HepG2 (cell line): Measurements from ENCODE around the gene LIMK2. TPM values are rescaled to one million over a fixed set of nuclear protein-coding genes. Genes with fewer than 3 reads are reported as not detected.

Experiments used
- CCDC6 ChIP-seq: sonication (generic); formaldehyde crosslinking; IDR thresholded peaks from 2 replicates; pipeline ENCODE4 v1.8.1; 2022; ENCODE audit warnings: mild to moderate bottlenecking, missing genetic modification reagents, moderate library complexity
- JUNB ChIP-seq: sonication (generic); formaldehyde crosslinking; IDR thresholded peaks from 2 replicates; pipeline ENCODE4 v1.8.0; 2022; ENCODE audit warnings: missing genetic modification reagents, mild to moderate bottlenecking, borderline replicate concordance
- SALL1 ChIP-seq: sonication (generic); formaldehyde crosslinking; IDR thresholded peaks from 2 replicates; pipeline ENCODE4 v1.8.0; 2022; ENCODE audit warnings: mild to moderate bottlenecking, missing genetic modification reagents
- SIN3B ChIP-seq: fragments of 150-350 bp; IDR thresholded peaks from 2 replicates; pipeline ENCODE4 v1.6.1; 2014; ENCODE audit warnings: low read length
- SP140L ChIP-seq: sonication (generic); formaldehyde crosslinking; IDR thresholded peaks from 2 replicates; pipeline ENCODE4 v1.4.0; 2020; ENCODE audit warnings: missing genetic modification reagents, borderline replicate concordance
- ZBED4 ChIP-seq: sonication (generic); formaldehyde crosslinking; IDR thresholded peaks from 2 replicates; pipeline ENCODE4 v1.4.0; 2020; ENCODE audit warnings: missing genetic modification reagents, borderline replicate concordance
- ZBTB8A ChIP-seq: sonication (generic); formaldehyde crosslinking; IDR thresholded peaks from 2 replicates; pipeline ENCODE4 v1.4.0; 2020; ENCODE audit warnings: mild to moderate bottlenecking, low read depth, missing genetic modification reagents, borderline replicate concordance
- ZFP90 ChIP-seq: sonication (generic); formaldehyde crosslinking; IDR thresholded peaks from 2 replicates; pipeline ENCODE4 v1.8.0; 2022; ENCODE audit warnings: missing genetic modification reagents, mild to moderate bottlenecking, inconsistent platforms, borderline replicate concordance
- ZNF143 ChIP-seq: sonication (generic); formaldehyde crosslinking; IDR thresholded peaks from 2 replicates; pipeline ENCODE4 v1.4.0; 2020; ENCODE audit warnings: missing genetic modification reagents
- ZNF274 ChIP-seq: sonication (generic); formaldehyde crosslinking; IDR thresholded peaks from 2 replicates; pipeline ENCODE4 v1.5.1; 2020; ENCODE audit warnings: mild to moderate bottlenecking, missing genetic modification reagents
- ZNF407 ChIP-seq: sonication (generic); formaldehyde crosslinking; IDR thresholded peaks from one replicate; pipeline ENCODE4 v1.5.1; 2020; ENCODE audit warnings: mild to moderate bottlenecking, missing genetic modification reagents; ENCODE audit errors: not compliant biosample characterization
- ZNF652 ChIP-seq: IDR thresholded peaks from 2 replicates; pipeline ENCODE4 v1.6.1; 2016; ENCODE audit warnings: low read depth, borderline replicate concordance
- ZSCAN21 ChIP-seq: sonication (generic); formaldehyde crosslinking; IDR thresholded peaks from 2 replicates; pipeline ENCODE4 v1.8.0; 2022; ENCODE audit warnings: mild to moderate bottlenecking, missing genetic modification reagents, moderate library complexity, borderline replicate concordance
- polyA plus RNA-seq, 8 experiments: library from polyadenylated mRNA; depleted of rRNA in 3 of 8; stranded (reverse) in 7 of 8; unstranded in 1 of 8; fragments of >200 nt; fragmentation: Illumina TruSeq in 4 of 8; extraction: Trizol in 4 of 8; gene quantifications; 2 replicates each; pipeline versions ENCODE4 v1.2.1 to v1.2.3, GENCODE V29; 2011 to 2016; ENCODE audit warnings: low read depth in 4 of 8, missing spikeins in 1 of 8, mixed read lengths in 1 of 8; ENCODE audit not compliant: insufficient read depth in 1 of 8
- total RNA-seq, 5 experiments: library from RNA; depleted of rRNA; stranded (reverse); fragments of >200 nt; fragmentation: Illumina TruSeq; extraction: Trizol; gene quantifications; 2 replicates each; pipeline ENCODE4 v1.2.3, GENCODE V29; 2016; ENCODE audit warnings: low read depth in 1 of 5
- TF ChIP-seq, protein P1 (sequence below), 2 experiments: fragments of 450-650 bp in 1 of 2; sonication (generic) in 1 of 2; formaldehyde crosslinking; IDR thresholded peaks; 2 replicates each; pipeline versions ENCODE4 v1.5.0 to v1.8.0; 2020 to 2022; ENCODE audit warnings: mild to moderate bottlenecking in 1 of 2, missing genetic modification reagents in 1 of 2

LIMK2 gene
- total and polyA plus RNA-seq, 2 of the 13 experiments (the other 11 are each of a cell fraction or from before 2014, with no cell fraction given) = 20.9 to 29.8 TPM

- TF ChIP-seq SP140L (CRISPR knock-in tag) (no peak), ZNF652 (CRISPR knock-in tag) (peak; percentile 43; the same call in 1 of the 2 replicates), JUNB (CRISPR knock-in tag) (no peak), ZNF407 (CRISPR knock-in tag) (no peak), ZNF143 (CRISPR knock-in tag) (no peak), SALL1 (CRISPR knock-in tag) (peak; percentile 52; the same call in 1 of the 2 replicates), ZNF274 (CRISPR knock-in tag) (no peak), ZBED4 (CRISPR knock-in tag) (peak; percentile 35; the same call in 1 of the 2 replicates), CCDC6 (CRISPR knock-in tag) (peak; percentile 35; the same call in 1 of the 2 replicates), ZBTB8A (CRISPR knock-in tag) (no peak), ZSCAN21 (CRISPR knock-in tag) (no peak), SIN3B (no peak), ZFP90 (CRISPR knock-in tag) (no peak)
- TF ChIP-seq, protein P1, sequence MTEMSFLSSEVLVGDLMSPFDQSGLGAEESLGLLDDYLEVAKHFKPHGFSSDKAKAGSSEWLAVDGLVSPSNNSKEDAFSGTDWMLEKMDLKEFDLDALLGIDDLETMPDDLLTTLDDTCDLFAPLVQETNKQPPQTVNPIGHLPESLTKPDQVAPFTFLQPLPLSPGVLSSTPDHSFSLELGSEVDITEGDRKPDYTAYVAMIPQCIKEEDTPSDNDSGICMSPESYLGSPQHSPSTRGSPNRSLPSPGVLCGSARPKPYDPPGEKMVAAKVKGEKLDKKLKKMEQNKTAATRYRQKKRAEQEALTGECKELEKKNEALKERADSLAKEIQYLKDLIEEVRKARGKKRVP (CRISPR knock-in tag; IDR thresholded peaks at IDR 0.05) = no peak
These were observed 18.9 kb downstream of the LIMK2 start (continued) for GRCh38 chr22:31230871-31231621.
